Left renal cortex interstitium (tissue), 4 donors: Measurements from ENCODE around the gene GPR156. TPM values are rescaled to one million over a fixed set of nuclear protein-coding genes. Genes with fewer than 3 reads are reported as not detected.

Source experiments
- DNase-seq, 4 donors: peaks; one replicate each; pipeline ENCODE4 v3.0.0-alpha.2; 2013; ENCODE audit warnings: low read depth in 4 of 4, low spot score in 2 of 4, missing footprints in 1 of 4
- polyA plus RNA-seq, 4 donors: library from polyadenylated mRNA; unstranded; fragments of 120-200 nt; gene quantifications; one replicate each; pipeline ENCODE4 v1.2.1, GENCODE V29; 2013; ENCODE audit not compliant: insufficient read length in 4 of 4

The GPR156 gene
- polyA plus RNA-seq, 4 donors: 2.6 to 3.1 (median 2.7) TPM

- no peak for DNase-seq
Measured at GRCh38 chr3:120130656-120131055, 154.4 kb downstream of the GPR156 start.

- no peak for DNase-seq
Measured at GRCh38 chr3:120129718-120130513, 155.1 kb downstream of the GPR156 start.

DNA sequence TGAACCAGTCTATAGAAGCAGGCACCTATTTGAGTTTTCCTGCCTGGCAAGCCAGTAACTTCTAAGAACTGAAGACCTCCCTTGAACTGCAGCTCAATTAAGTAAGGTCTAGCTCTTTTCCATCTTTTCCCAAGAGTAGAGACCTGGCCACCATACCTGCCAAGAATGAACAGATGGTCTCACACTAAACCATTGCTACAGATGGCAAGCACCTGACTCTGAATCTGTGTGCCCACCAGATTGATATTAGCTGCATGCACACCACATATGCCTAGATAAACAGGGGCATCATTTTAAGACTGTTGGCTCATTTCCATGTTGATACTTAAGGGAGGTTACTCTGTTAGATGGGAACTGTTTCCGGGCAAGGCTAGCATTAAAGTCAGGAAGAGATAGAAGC, 156.0 kb downstream of the GPR156 start:
- no peak for DNase-seq

GRCh38 chr3:120125992-120126391, 159.0 kb downstream of the GPR156 start:
- DNase-seq: no peak

DNA sequence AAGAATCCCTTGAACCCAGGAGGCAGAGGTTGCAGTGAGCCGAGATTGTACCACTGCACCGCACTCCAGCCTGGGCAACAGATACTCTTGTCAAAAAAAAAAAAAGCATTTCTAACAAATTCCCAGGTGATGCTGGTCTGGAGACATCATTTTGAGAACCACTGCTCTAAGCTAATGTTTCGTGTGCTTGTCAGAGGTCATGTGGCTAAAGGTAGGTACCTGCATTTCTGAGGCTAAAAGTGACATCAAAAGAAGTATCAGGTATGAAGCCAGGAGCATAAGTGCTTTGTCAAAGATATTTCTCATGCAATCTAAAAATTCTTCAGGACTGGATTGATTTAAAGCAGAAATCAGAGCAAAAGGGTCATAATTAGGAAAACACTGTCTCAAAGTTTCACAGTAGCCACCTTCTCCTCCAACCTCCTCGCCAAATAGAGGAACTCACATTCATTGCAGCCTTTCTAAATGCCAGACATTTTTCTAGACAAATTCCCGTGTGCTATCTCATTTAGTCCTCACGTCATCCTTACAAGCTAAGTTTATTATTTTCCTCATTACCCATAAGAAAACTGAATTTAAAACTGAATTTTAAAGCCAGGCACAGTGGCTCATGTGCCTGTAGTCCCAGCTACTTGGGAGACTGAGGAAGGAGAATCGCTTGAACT, 165.0 kb downstream of the GPR156 start:
- DNase-seq: no peak

Other genes starting within 250 kb of the GPR156 start
- gene GSK3B, start 190.8 kb downstream of the GPR156 start, polyA plus RNA-seq: 10 to 100 TPM; 43.3 to 48.6 (median 44.2) TPM
- gene LRRC58, start 64.1 kb upstream of the GPR156 start, polyA plus RNA-seq: 10 to 100 TPM; 29.3 to 35.9 (median 31.0) TPM
- 100 to 1,000 TPM; 462 to 630 (median 549) TPM for gene FSTL1, start 165.8 kb upstream of the GPR156 start, polyA plus RNA-seq